Pancreas (tissue), 10 donors: ENCODE measurements around the gene MTR. TPM values are rescaled to one million over a fixed set of nuclear protein-coding genes. Genes with fewer than 3 reads are reported as not detected.

Source experiments
- ATAC-seq, 4 donors: fragments of 200-7000 bp; cut with Tn5 transposase; one replicate each; pipeline versions ENCODE4 v1.8.0 to v1.9.1; 2020; ENCODE audit warnings: mild to moderate bottlenecking in 4 of 4, moderate library complexity in 4 of 4
- DNase-seq, 6 donors: peaks; one replicate each; pipeline ENCODE4 v3.0.0-alpha.2; 2020
- FAIRE-seq: peaks from 2 replicates; lab custom pipeline; 2012; peaks lifted over from hg19 to GRCh38; lab: Jason Lieb, UNC
- H3K27ac ChIP-seq, 4 donors: fragments of 200-600 bp; sonication (generic); 1 replicate in 3 of 4; 2 replicates in 1 of 4; pipeline versions ENCODE4 v1.5.0 to v1.8.0; 2020
- H3K27me3 ChIP-seq, 4 donors: fragments of 200-600 bp; one replicate each; pipeline ENCODE4 v1.8.0; 2021
- H3K36me3 ChIP-seq, 3 donors: fragments of 200-600 bp; sonication (generic) in 1 of 3; one replicate each; pipeline versions ENCODE4 v1.5.0 to v1.8.0; 2020 to 2021
- H3K4me1 ChIP-seq, 3 donors: fragments of 200-600 bp; one replicate each; pipeline ENCODE4 v1.8.0; 2021
- H3K4me3 ChIP-seq, 4 donors: fragments of 200-600 bp; sonication (generic) in 2 of 4; one replicate each; pipeline versions ENCODE4 v1.5.0 to v1.8.0; 2020 to 2021
- H3K9me3 ChIP-seq, 4 donors: fragments of 200-600 bp; one replicate each; pipeline ENCODE4 v1.8.0; 2021
- CTCF ChIP-seq, 4 donors: fragments of 200-600 bp; sonication (generic) in 3 of 4; IDR thresholded peaks; one replicate each; pipeline versions ENCODE4 v1.5.0 to v1.8.0; 2021; ENCODE audit warnings: antibody characterized with exemption in 4 of 4
- WGBS, 2 donors: extraction: QIAGEN DNeasy Blood & Tissue Kit; methylation state at CpG; one replicate each; pipeline ENCODE4 v1.1.7; 2013; 5-methylcytosine and 5-hydroxymethylcytosine counted together
- intact Hi-C, 3 donors: fragments of 100-400 bp; cut with DNase I; formaldehyde crosslinking; loops; one replicate each; pipeline versions ENCODE4 v1.11.1 to v1.14.2; 2022
- polyA plus RNA-seq, 2 donors: library from polyadenylated mRNA; stranded (reverse); fragments of 200-250 nt; gene quantifications; one replicate each; pipeline ENCODE4 v1.2.3, GENCODE V29; 2013
- total RNA-seq, 6 donors: library from RNA; stranded (reverse); fragmentation: NEBNext Ultra II Directional in 4 of 6; extraction: Animal tissue kit (Norgen Biotek cat#: 25700) in 4 of 6; gene quantifications; one replicate each; pipeline versions ENCODE4 v1.2.1 to v1.2.4, GENCODE V29; 2021 to 2023
- donor health status: healthy with polysubstance abuse.
- donor health status: DM: no; HTN: no; CAD: no; lungs with moderate emphysema.
- donor health status: DM: no; HTN: no; CAD: no.
- donor health status: control.
- donor health status: control.
- donor health status: Bipolar disorder and iron deficiency.
- donor health status: DM: yes; HTN: yes; CAD: no.
- donor health status: DM: no; HTN: no; CAD: no.
- donor health status: DM: no; HTN: no; CAD: no.
- donor health status: DM: yes; HTN: yes; CAD: no.

MTR gene
- total and polyA plus RNA-seq, 8 donors: 8.1 to 29.1 (median 24.3) TPM

GRCh38 chr1:236870721-236871120 lies 75.6 kb downstream of the MTR start:
- no peak for TF ChIP-seq CTCF (IDR thresholded peaks at IDR 0.05)
- H3K36me3 ChIP-seq: peaks cover 0 to 32% (median 0%) of the 10 kb centered on the region in 3 donors
- H3K4me3 ChIP-seq: no peak overlapping the region
- ATAC-seq: peak in 2 of 4 donors; percentile 45
- DNase-seq: no peak
- intact Hi-C loops: no loop called here
- no peak for FAIRE-seq
- WGBS, 2 donors: 86 to 88% methylated on average over 6 of the region's 6 CpGs
- H3K4me1 ChIP-seq: peaks cover 3 to 6% (median 5%) of the 10 kb centered on the region in 3 donors
- no peaks in the 10 kb centered on the region for H3K9me3 ChIP-seq
- no peak overlapping the region for H3K27ac ChIP-seq
- H3K27me3 ChIP-seq: no peaks in the 10 kb centered on the region

- TF ChIP-seq CTCF (IDR thresholded peaks at IDR 0.05): no peak
Observed at GRCh38 chr1:236872075-236872666, 77.1 kb downstream of the MTR start.

GRCh38 chr1:236875975-236876374 lies 80.9 kb downstream of the MTR start:
- Histone ChIP-seq H3K27me3 (no peaks in the 10 kb centered on the region), H3K4me3 (no peak overlapping the region), H3K36me3 (peaks cover 0 to 20% (median 0%) of the 10 kb centered on the region in 3 donors), H3K4me1 (peaks cover 0 to 3% (median 0%) of the 10 kb centered on the region in 3 donors), H3K27ac (no peak overlapping the region), H3K9me3 (no peaks in the 10 kb centered on the region)
- ATAC-seq: no peak
- no peak for FAIRE-seq
- no peak for TF ChIP-seq CTCF (IDR thresholded peaks at IDR 0.05)
- WGBS, 2 donors: 90 to 95% methylated on average over 5 of the region's 5 CpGs
- intact Hi-C loops: no loop called here
- no peak for DNase-seq

More at GRCh38 chr1:236872075-236872666, 77.1 kb downstream of the MTR start:
- H3K4me3 ChIP-seq: no peak overlapping the region
- peaks cover 0 to 31% (median 0%) of the 10 kb centered on the region in 3 donors for H3K36me3 ChIP-seq
- DNase-seq: no peak
- no peaks in the 10 kb centered on the region for H3K9me3 ChIP-seq
- intact Hi-C loops: no loop called here
- WGBS, 2 donors: 56 to 65% methylated on average over 5 of the region's 5 CpGs
- peaks cover 0 to 3% (median 0%) of the 10 kb centered on the region in 3 donors for H3K4me1 ChIP-seq
- no peaks in the 10 kb centered on the region for H3K27me3 ChIP-seq
- no peak for FAIRE-seq
- H3K27ac ChIP-seq: no peak overlapping the region
- ATAC-seq: no peak

- 82 to 96% methylated on average over 2 of the region's 2 CpGs for WGBS, 2 donors
- FAIRE-seq (no peak), DNase-seq (no peak), ATAC-seq (no peak)
- TF ChIP-seq CTCF (IDR thresholded peaks at IDR 0.05): no peak
- Histone ChIP-seq H3K27me3 (no peaks in the 10 kb centered on the region), H3K27ac (no peak overlapping the region), H3K4me1 (no peaks in the 10 kb centered on the region), H3K4me3 (no peak overlapping the region), H3K36me3 (peaks cover 0 to 20% (median 0%) of the 10 kb centered on the region in 3 donors), H3K9me3 (no peaks in the 10 kb centered on the region)
- intact Hi-C loops: no loop called here
Observed at GRCh38 chr1:236877661-236878060, 82.6 kb downstream of the MTR start.

- DNase-seq: peak; percentile 70 to 87 (median 84)
- 34 to 40% methylated on average over 6 of the region's 6 CpGs for WGBS, 2 donors
- Histone ChIP-seq H3K4me3 (no peak overlapping the region), H3K27ac (peak overlapping the region in 2 of 4 donors; percentile 13 to 18), H3K27me3 (no peaks in the 10 kb centered on the region), H3K4me1 (no peaks in the 10 kb centered on the region), H3K36me3 (peaks cover 0 to 7% (median 0%) of the 10 kb centered on the region in 3 donors), H3K9me3 (no peaks in the 10 kb centered on the region)
- no peak for FAIRE-seq
- peak; percentile 96 to 99 (median 98) for ATAC-seq
- no peak for TF ChIP-seq CTCF (IDR thresholded peaks at IDR 0.05)
- intact Hi-C loops: no loop called here
Observed at GRCh38 chr1:236880209-236880608, 85.1 kb downstream of the MTR start.
